ENCODE data around the gene SDF2L1. TPM values are rescaled to one million over a fixed set of nuclear protein-coding genes. Genes with fewer than 3 reads are reported as not detected.
A peak's percentile ranks its signal among the peaks of the same experiment; 100 is the strongest.

SDF2L1 gene
- total and polyA plus RNA-seq, 7 experiments from 2014 or later: 22.1 to 99.8 (median 33.7) TPM

GRCh38 chr22:21646608-21647590 lies 4.8 kb downstream of the SDF2L1 start:
- Histone ChIP-seq H3K27me3 (ENCODE audit: control insufficient read depth in 2 of 2, insufficient read depth in 2 of 2, low read length in 2 of 2) (no peaks in the 10 kb centered on the region), H3K9me3 (ENCODE audit: control insufficient read depth in 2 of 3, low read length in 3 of 3) (no peaks in the 10 kb centered on the region), H3K27ac (ENCODE audit: low read depth, low read length) (no peak overlapping the region), H3K4me3 (ENCODE audit: low read length) (no peak overlapping the region), H3K4me1 (ENCODE audit: control insufficient read depth in 2 of 2, insufficient read depth in 2 of 2, low read length in 2 of 2) (peaks cover 22 to 25% of the 10 kb centered on the region in 2 donors), H3K36me3 (ENCODE audit: control insufficient read depth in 2 of 3, insufficient read depth in 3 of 3, low read length in 3 of 3) (peaks cover 0 to 10% (median 0%) of the 10 kb centered on the region in 3 experiments)
- ChIA-PET POLR2A (interaction anchor here (0.6 to 2.2 kb wide), 7 partner anchors 9 to 181 kb away, joined by 3 to 21 read pairs (median 4); partner anchors contain the start of genes PPIL2 and YDJC), CTCF (interaction anchor here (0.6 to 1.7 kb wide), 8 partner anchors 9 to 78 kb away, joined by 3 to 11 read pairs (median 4); partner anchors contain the start of genes CCDC116 and PPIL2)
- peaks cover 26 to 43% (median 35%) of the 10 kb centered on the region in 7 donors for H3K4me1 Mint-ChIP-seq
- H3K27ac Mint-ChIP-seq: peak overlapping the region in 5 of 9 donors; percentile 25 to 65 (median 49)
- peaks cover 0 to 19% (median 11%) of the 10 kb centered on the region in 5 donors for H3K36me3 Mint-ChIP-seq
- H3K9me3 Mint-ChIP-seq: no peaks in the 10 kb centered on the region
- intact Hi-C loops (cut with micrococcal nuclease): no loop called here
- peak overlapping the region in 2 of 10 donors; percentile 4 to 50 for H3K4me3 Mint-ChIP-seq
- peak; percentile 44 for ATAC-seq
- no peaks in the 10 kb centered on the region for H3K27me3 Mint-ChIP-seq
- peak; percentile 58 to 85 (median 77) for DNase-seq

DNA sequence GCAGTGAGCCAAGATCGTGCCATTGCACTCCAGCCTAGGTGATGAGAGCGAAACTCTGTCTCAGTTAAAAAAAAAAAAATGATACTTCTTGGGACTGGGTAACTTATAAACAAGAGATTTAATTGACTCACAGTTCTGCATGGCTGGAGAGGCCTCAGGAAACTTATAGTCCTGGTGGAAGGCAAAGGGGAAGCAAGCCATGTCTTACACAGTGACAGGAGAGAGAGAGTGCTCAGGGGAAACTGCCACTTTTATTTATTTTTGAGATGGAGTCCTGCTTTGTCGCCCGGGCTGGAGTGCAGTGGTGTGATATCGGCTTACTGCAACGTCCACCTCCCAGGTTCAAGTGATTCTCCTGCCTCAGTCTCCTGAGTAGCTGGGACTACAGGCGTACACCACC lies 8.2 kb downstream of the SDF2L1 start:
- CTCF ChIA-PET: no interaction called here
- Histone ChIP-seq H3K9me3 (ENCODE audit: control insufficient read depth in 2 of 3, low read length in 3 of 3) (no peaks in the 10 kb centered on the region), H3K36me3 (ENCODE audit: control insufficient read depth in 2 of 3, insufficient read depth in 3 of 3, low read length in 3 of 3) (peaks cover 0 to 6% (median 0%) of the 10 kb centered on the region in 3 experiments), H3K4me3 (ENCODE audit: low read length) (no peak overlapping the region), H3K27me3 (ENCODE audit: control insufficient read depth in 2 of 2, insufficient read depth in 2 of 2, low read length in 2 of 2) (no peaks in the 10 kb centered on the region), H3K4me1 (ENCODE audit: control insufficient read depth in 2 of 2, insufficient read depth in 2 of 2, low read length in 2 of 2) (peaks cover 12 to 15% of the 10 kb centered on the region in 2 donors), H3K27ac (ENCODE audit: low read depth, low read length) (no peak overlapping the region)
- peaks cover 0 to 13% (median 7%) of the 10 kb centered on the region in 5 donors for H3K36me3 Mint-ChIP-seq
- H3K27ac Mint-ChIP-seq: no peak overlapping the region
- peak overlapping the region in 6 of 10 donors; percentile 45 to 89 (median 59) for H3K4me3 Mint-ChIP-seq
- peaks cover 16 to 36% (median 25%) of the 10 kb centered on the region in 7 donors for H3K4me1 Mint-ChIP-seq
- intact Hi-C loops (cut with micrococcal nuclease): no loop called here
- no peaks in the 10 kb centered on the region for H3K27me3 Mint-ChIP-seq
- no peaks in the 10 kb centered on the region for H3K9me3 Mint-ChIP-seq
- POLR2A ChIA-PET: interaction anchor here (0.6 to 4.4 kb wide), 2 partner anchors 8 to 18 kb away, joined by 3 to 23 read pairs; partner anchors contain the start of gene SDF2L1
- ATAC-seq: no peak
- no peak for DNase-seq

GRCh38 chr22:21650823-21651520 lies 8.9 kb downstream of the SDF2L1 start:
- ATAC-seq: no peak
- peak overlapping the region; percentile 63 for H3K4me3 ChIP-seq (ENCODE audit: low read length)
- no peak for DNase-seq
- ChIA-PET CTCF (no interaction called here), POLR2A (interaction anchor here (0.9 to 4.4 kb wide), 3 partner anchors 9 to 20 kb away, joined by 3 to 23 read pairs (median 6); partner anchors contain the start of genes PPIL2 and SDF2L1)
- H3K27ac Mint-ChIP-seq: peak overlapping the region in 3 of 9 donors; percentile 37 to 85 (median 41)
- H3K9me3 ChIP-seq (ENCODE audit: control insufficient read depth in 2 of 3, low read length in 3 of 3): no peaks in the 10 kb centered on the region
- peak overlapping the region; percentile 45 for H3K27ac ChIP-seq (ENCODE audit: low read depth, low read length)
- no peaks in the 10 kb centered on the region for H3K27me3 Mint-ChIP-seq
- intact Hi-C loops (cut with micrococcal nuclease): loop anchor here in 1 of 2 donors (1.0 kb wide), 1 partner anchor 9 kb away; the partner anchor contains the start of gene SDF2L1
- H3K9me3 Mint-ChIP-seq: no peaks in the 10 kb centered on the region
- H3K27me3 ChIP-seq (ENCODE audit: control insufficient read depth in 2 of 2, insufficient read depth in 2 of 2, low read length in 2 of 2): no peaks in the 10 kb centered on the region
- H3K4me3 Mint-ChIP-seq: peak overlapping the region; percentile 82 to 89 (median 88)
- H3K4me1 Mint-ChIP-seq: peaks cover 16 to 36% (median 26%) of the 10 kb centered on the region in 7 donors
- H3K4me1 ChIP-seq (ENCODE audit: control insufficient read depth in 2 of 2, insufficient read depth in 2 of 2, low read length in 2 of 2): peaks cover 12 to 15% of the 10 kb centered on the region in 2 donors
- peaks cover 0 to 6% (median 0%) of the 10 kb centered on the region in 3 experiments for H3K36me3 ChIP-seq (ENCODE audit: control insufficient read depth in 2 of 3, insufficient read depth in 3 of 3, low read length in 3 of 3)
- H3K36me3 Mint-ChIP-seq: peaks cover 0 to 13% (median 7%) of the 10 kb centered on the region in 5 donors

DNA sequence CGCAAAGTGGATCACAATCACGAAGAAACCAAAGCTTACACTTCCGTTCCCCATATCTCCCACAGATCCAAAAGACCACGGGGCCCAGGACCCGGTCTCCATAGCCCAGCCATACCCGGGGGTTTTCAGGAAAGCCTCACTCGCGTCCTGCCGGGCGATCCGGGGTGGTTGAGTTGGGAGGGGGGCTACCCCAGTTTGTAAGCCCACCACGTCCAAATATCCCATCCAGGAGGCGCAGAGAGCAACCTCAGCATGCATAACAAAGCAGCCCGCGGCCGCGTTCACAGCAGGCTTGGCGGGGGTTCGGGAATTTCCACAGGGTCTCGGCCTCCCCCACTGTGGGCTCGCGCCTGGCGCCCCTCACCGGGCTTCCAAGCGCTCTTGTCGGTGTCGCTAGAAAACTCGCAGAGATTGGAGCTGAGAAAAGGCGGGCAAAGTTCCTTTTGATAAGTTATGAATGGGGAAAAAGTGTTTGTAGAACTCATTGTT lies 9.5 kb downstream of the SDF2L1 start:
- peak overlapping the region; percentile 82 to 89 (median 88) for H3K4me3 Mint-ChIP-seq
- Histone ChIP-seq H3K36me3 (ENCODE audit: control insufficient read depth in 2 of 3, insufficient read depth in 3 of 3, low read length in 3 of 3) (no peaks in the 10 kb centered on the region), H3K27ac (ENCODE audit: low read depth, low read length) (peak overlapping the region; percentile 45), H3K27me3 (ENCODE audit: control insufficient read depth in 2 of 2, insufficient read depth in 2 of 2, low read length in 2 of 2) (no peaks in the 10 kb centered on the region), H3K4me1 (ENCODE audit: control insufficient read depth in 2 of 2, insufficient read depth in 2 of 2, low read length in 2 of 2) (peaks cover 10 to 15% of the 10 kb centered on the region in 2 donors), H3K4me3 (ENCODE audit: low read length) (peak overlapping the region; percentile 63), H3K9me3 (ENCODE audit: control insufficient read depth in 2 of 3, low read length in 3 of 3) (no peaks in the 10 kb centered on the region)
- peaks cover 16 to 36% (median 30%) of the 10 kb centered on the region in 7 donors for H3K4me1 Mint-ChIP-seq
- H3K27ac Mint-ChIP-seq: peak overlapping the region in 4 of 9 donors; percentile 37 to 85 (median 50)
- DNase-seq (no peak), ATAC-seq (peak; percentile 28)
- ChIA-PET POLR2A (interaction anchor here (0.9 to 4.4 kb wide), 5 partner anchors 10 to 22 kb away, joined by 3 to 23 read pairs (median 3); partner anchors contain the start of genes PPIL2, SDF2L1 and YDJC), CTCF (no interaction called here)
- H3K36me3 Mint-ChIP-seq: peaks cover 0 to 7% (median 4%) of the 10 kb centered on the region in 5 donors
- no peaks in the 10 kb centered on the region for H3K9me3 Mint-ChIP-seq
- intact Hi-C loops (cut with micrococcal nuclease): loop anchor here (1.0 kb wide), 2 partner anchors 9 to 14 kb away; partner anchors contain the start of gene SDF2L1 (in 2 of the 2)
- H3K27me3 Mint-ChIP-seq: no peaks in the 10 kb centered on the region

- peak overlapping the region; percentile 63 for H3K4me3 ChIP-seq (ENCODE audit: low read length)
- ATAC-seq: peak; percentile 98
- peak overlapping the region; percentile 45 for H3K27ac ChIP-seq (ENCODE audit: low read depth, low read length)
- peaks cover 0 to 6% (median 0%) of the 10 kb centered on the region in 5 donors for H3K36me3 Mint-ChIP-seq
- peak overlapping the region; percentile 82 to 89 (median 88) for H3K4me3 Mint-ChIP-seq
- H3K4me1 Mint-ChIP-seq: peaks cover 16 to 38% (median 30%) of the 10 kb centered on the region in 7 donors
- ChIA-PET POLR2A (interaction anchor here (0.9 to 4.4 kb wide), 5 partner anchors 10 to 22 kb away, joined by 3 to 23 read pairs (median 3); partner anchors contain the start of genes PPIL2, SDF2L1 and YDJC), CTCF (no interaction called here)
- H3K27ac Mint-ChIP-seq: peak overlapping the region in 3 of 9 donors; percentile 8 to 85 (median 59)
- H3K27me3 Mint-ChIP-seq: no peaks in the 10 kb centered on the region
- H3K9me3 ChIP-seq (ENCODE audit: control insufficient read depth in 2 of 3, low read length in 3 of 3): no peaks in the 10 kb centered on the region
- peak; percentile 60 to 90 (median 77) for DNase-seq
- no peaks in the 10 kb centered on the region for H3K27me3 ChIP-seq (ENCODE audit: control insufficient read depth in 2 of 2, insufficient read depth in 2 of 2, low read length in 2 of 2)
- no peaks in the 10 kb centered on the region for H3K36me3 ChIP-seq (ENCODE audit: control insufficient read depth in 2 of 3, insufficient read depth in 3 of 3, low read length in 3 of 3)
- peaks cover 9 to 20% of the 10 kb centered on the region in 2 donors for H3K4me1 ChIP-seq (ENCODE audit: control insufficient read depth in 2 of 2, insufficient read depth in 2 of 2, low read length in 2 of 2)
- no peaks in the 10 kb centered on the region for H3K9me3 Mint-ChIP-seq
- intact Hi-C loops (cut with micrococcal nuclease): loop anchor here in 1 of 2 donors (1.0 kb wide), 2 partner anchors 10 to 13 kb away; partner anchors contain the start of gene SDF2L1
Measured at GRCh38 chr22:21652010-21652546, 10.0 kb downstream of the SDF2L1 start.
